Measurements from ENCODE around the gene NDUFS8. TPM values are rescaled to one million over a fixed set of nuclear protein-coding genes. Genes with fewer than 3 reads are reported as not detected.

The NDUFS8 gene
- total RNA-seq, 1 experiment from 2014 or later, result 576 TPM

GRCh38 chr11:68041617-68042218 is 11.2 kb downstream of the NDUFS8 start:
- ATAC-seq, result no peak
- intact Hi-C loops (cut with micrococcal nuclease), result no loop called here
- H2AFZ ChIP-seq (ENCODE audit: low read length), result no peak overlapping the region
- no peaks in the 10 kb centered on the region for H3F3A ChIP-seq (ENCODE audit: low read length, unreplicated experiment)
- H3K4me3 ChIP-seq (ENCODE audit: low read length), result no peak overlapping the region
- peaks cover 36% of the 10 kb centered on the region for H3K79me2 ChIP-seq (ENCODE audit: low read length)
- no peaks in the 10 kb centered on the region for H4K20me1 ChIP-seq (ENCODE audit: low read length)
- H3K4me1 ChIP-seq (ENCODE audit: insufficient read depth, low read length), result peaks cover 26% of the 10 kb centered on the region
- no peaks in the 10 kb centered on the region for H3K9me2 ChIP-seq (replicated peaks; ENCODE audit: low read length)
- no peak for TF ChIP-seq EZH2phosphoT487 (IDR thresholded peaks at IDR 0.05; ENCODE audit: borderline replicate concordance, low read length)
- TF ChIP-seq CTCF (conservative IDR thresholded peaks at IDR 0.05; ENCODE audit: low read depth, low read length), result no peak
- TF ChIP-seq EZH2 (IDR thresholded peaks at IDR 0.05; ENCODE audit: low read length, unreplicated experiment), result no peak
- H3K27me3 ChIP-seq (ENCODE audit: low read length), result no peaks in the 10 kb centered on the region
- no peak overlapping the region for H3K9ac ChIP-seq (ENCODE audit: low read length)
- H3K36me3 ChIP-seq (ENCODE audit: low read depth, low read length), result peaks cover 7% of the 10 kb centered on the region; the same call in 1 of the 2 replicates
- DNase-seq, result no peak
- POLR2A ChIA-PET (ENCODE audit: unreplicated experiment), result no interaction called here
- no peak overlapping the region for H3K27ac ChIP-seq (ENCODE audit: low read length)
- BruUV-seq (replicated peaks), result no TSS peak
- no peak overlapping the region for H3K4me2 ChIP-seq (ENCODE audit: low read length)
- H3K9me3 ChIP-seq (ENCODE audit: low read length), result no peaks in the 10 kb centered on the region
- CTCF ChIA-PET, result interaction anchor here (0.6 kb wide), 1 partner anchor 79 kb away, joined by 3 read pairs; no protein-coding TSS in a partner anchor

- ATAC-seq, result no peak
- TF ChIP-seq EZH2 (IDR thresholded peaks at IDR 0.05; ENCODE audit: low read length, unreplicated experiment) (no peak), EZH2phosphoT487 (IDR thresholded peaks at IDR 0.05; ENCODE audit: borderline replicate concordance, low read length) (no peak), CTCF (conservative IDR thresholded peaks at IDR 0.05; ENCODE audit: low read depth, low read length) (no peak)
- BruUV-seq (replicated peaks), result no TSS peak
- intact Hi-C loops (cut with micrococcal nuclease), result no loop called here
- Histone ChIP-seq H3K9ac (ENCODE audit: low read length) (no peak overlapping the region), H3K4me1 (ENCODE audit: insufficient read depth, low read length) (peaks cover 26% of the 10 kb centered on the region), H3K9me3 (ENCODE audit: low read length) (no peaks in the 10 kb centered on the region), H4K20me1 (ENCODE audit: low read length) (no peaks in the 10 kb centered on the region), H2AFZ (ENCODE audit: low read length) (no peak overlapping the region), H3K27ac (ENCODE audit: low read length) (no peak overlapping the region), H3K4me2 (ENCODE audit: low read length) (no peak overlapping the region), H3K36me3 (ENCODE audit: low read depth, low read length) (peaks cover 7% of the 10 kb centered on the region; the same call in 1 of the 2 replicates), H3K4me3 (ENCODE audit: low read length) (no peak overlapping the region), H3K9me2 (replicated peaks; ENCODE audit: low read length) (no peaks in the 10 kb centered on the region), H3F3A (ENCODE audit: low read length, unreplicated experiment) (no peaks in the 10 kb centered on the region), H3K27me3 (ENCODE audit: low read length) (no peaks in the 10 kb centered on the region), H3K79me2 (ENCODE audit: low read length) (peaks cover 36% of the 10 kb centered on the region)
- no peak for DNase-seq
- ChIA-PET CTCF (no interaction called here), POLR2A (ENCODE audit: unreplicated experiment) (no interaction called here)
Observed at GRCh38 chr11:68042219-68043028, 11.9 kb downstream of the NDUFS8 start.

- Histone ChIP-seq H2AFZ (ENCODE audit: low read length) (no peak overlapping the region), H3K9me3 (ENCODE audit: low read length) (no peaks in the 10 kb centered on the region), H3K9ac (ENCODE audit: low read length) (no peak overlapping the region), H3K4me1 (ENCODE audit: insufficient read depth, low read length) (peaks cover 26% of the 10 kb centered on the region), H3K36me3 (ENCODE audit: low read depth, low read length) (peaks cover 7% of the 10 kb centered on the region; the same call in 1 of the 2 replicates), H3K79me2 (ENCODE audit: low read length) (peaks cover 36% of the 10 kb centered on the region), H3K9me2 (replicated peaks; ENCODE audit: low read length) (no peaks in the 10 kb centered on the region), H3F3A (ENCODE audit: low read length, unreplicated experiment) (no peaks in the 10 kb centered on the region), H3K27me3 (ENCODE audit: low read length) (no peaks in the 10 kb centered on the region), H3K4me3 (ENCODE audit: low read length) (no peak overlapping the region), H3K4me2 (ENCODE audit: low read length) (no peak overlapping the region), H3K27ac (ENCODE audit: low read length) (no peak overlapping the region), H4K20me1 (ENCODE audit: low read length) (no peaks in the 10 kb centered on the region)
- intact Hi-C loops (cut with micrococcal nuclease), result no loop called here
- ATAC-seq (no peak), DNase-seq (no peak)
- POLR2A ChIA-PET (ENCODE audit: unreplicated experiment), result no interaction called here
- no peak for TF ChIP-seq EZH2 (IDR thresholded peaks at IDR 0.05; ENCODE audit: low read length, unreplicated experiment)
- no peak for TF ChIP-seq CTCF (conservative IDR thresholded peaks at IDR 0.05; ENCODE audit: low read depth, low read length)
- no peak for TF ChIP-seq EZH2phosphoT487 (IDR thresholded peaks at IDR 0.05; ENCODE audit: borderline replicate concordance, low read length)
- no TSS peak for BruUV-seq (replicated peaks)
- CTCF ChIA-PET, result no interaction called here
Observed at GRCh38 chr11:68043029-68043348, 12.5 kb downstream of the NDUFS8 start.

All from PC-3 (cell line).